ENCODE measurements around the gene MESD. TPM values are rescaled to one million over a fixed set of nuclear protein-coding genes. Genes with fewer than 3 reads are reported as not detected.

MESD gene
- total and polyA plus RNA-seq, 9 of the 15 experiments (the other 6 are each of a cell fraction or from before 2014, with no cell fraction given), result 11.3 to 39.7 (median 22.8) TPM

DNA sequence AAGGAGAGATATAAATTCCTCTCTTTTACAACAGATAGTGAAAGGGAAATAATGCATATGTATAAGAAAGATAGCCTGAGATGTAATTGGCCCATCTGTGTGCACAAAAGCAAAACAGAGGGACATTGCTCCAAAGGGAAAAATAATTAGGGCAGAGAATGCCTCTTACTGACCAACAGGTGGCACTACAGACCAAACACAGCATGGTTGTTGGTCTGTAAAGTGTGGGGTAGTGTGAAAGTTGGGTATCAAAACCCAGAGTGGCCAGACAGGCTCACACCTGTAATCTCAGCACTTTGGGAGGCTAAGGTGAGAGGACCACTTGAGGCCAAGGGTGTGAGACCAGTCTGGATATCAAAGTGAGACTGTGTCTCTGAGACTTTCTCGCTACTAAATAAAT lies 6.6 kb upstream of the MESD start:
- Histone ChIP-seq H3K4me2 (ENCODE audit: insufficient read depth, low read length) (no peak overlapping the region), H3K27me3 (ENCODE audit: control insufficient read depth in 2 of 2, insufficient read depth in 2 of 2, low read length in 2 of 2) (no peaks in the 10 kb centered on the region), H2AFZ (ENCODE audit: low read depth, low read length) (no peak overlapping the region), H3K9ac (ENCODE audit: insufficient read depth in 1 of 2, low read depth in 2 of 2, low read length in 2 of 2) (no peak overlapping the region), H4K20me1 (replicated peaks; ENCODE audit: control insufficient read depth, insufficient read depth, low read length) (no peaks in the 10 kb centered on the region), H3K9me3 (replicated peaks; ENCODE audit: control insufficient read depth, insufficient read depth, low read depth, low read length) (no peaks in the 10 kb centered on the region), H3K4me1 (replicated peaks in 1 of 2; ENCODE audit: control insufficient read depth in 2 of 2, insufficient read depth in 2 of 2, low read length in 2 of 2) (peaks cover 11 to 19% of the 10 kb centered on the region in 2 experiments), H3K9me1 (ENCODE audit: control insufficient read depth, insufficient read depth, low read length) (no peaks in the 10 kb centered on the region), H3K36me3 (ENCODE audit: control insufficient read depth, insufficient read depth, low read length) (no peaks in the 10 kb centered on the region), H3K4me3 (no peak overlapping the region), H3K79me2 (ENCODE audit: control insufficient read depth, insufficient read depth, low read length) (peaks cover 18% of the 10 kb centered on the region), H3K27ac (ENCODE audit: extremely low read depth, low read depth, low read length) (no peak overlapping the region)
- FAIRE-seq (no peak), ATAC-seq (no peak), DNase-seq (ENCODE audit: extremely low read depth in 1 of 4, low spot score in 3 of 4) (peak; percentile 27 to 67 (median 36))
- CTCF ChIA-PET (ENCODE audit: low intra/inter-chr PET ratio), result interaction anchor here (1.2 kb wide), 1 partner anchor 270 kb away, joined by 5 read pairs; no protein-coding TSS in a partner anchor
- in situ Hi-C loops (cut with MboI), result loop anchor here (5.0 kb wide), 1 partner anchor 106 kb away; no protein-coding TSS in a partner anchor
- POLR2A ChIA-PET, result no interaction called here
- WGBS (ENCODE audit: insufficient coverage, low coverage, missing lambda C conversion rate), result 100% methylated on average over 1 of the region's 1 CpG
- no TSS peak for BruUV-seq (replicated peaks)
- intact Hi-C loops (cut with micrococcal nuclease), result loop anchor here (1.0 to 5.0 kb wide), 2 partner anchors 156 to 270 kb away; no protein-coding TSS in a partner anchor
- TF ChIP-seq, protein P1, sequence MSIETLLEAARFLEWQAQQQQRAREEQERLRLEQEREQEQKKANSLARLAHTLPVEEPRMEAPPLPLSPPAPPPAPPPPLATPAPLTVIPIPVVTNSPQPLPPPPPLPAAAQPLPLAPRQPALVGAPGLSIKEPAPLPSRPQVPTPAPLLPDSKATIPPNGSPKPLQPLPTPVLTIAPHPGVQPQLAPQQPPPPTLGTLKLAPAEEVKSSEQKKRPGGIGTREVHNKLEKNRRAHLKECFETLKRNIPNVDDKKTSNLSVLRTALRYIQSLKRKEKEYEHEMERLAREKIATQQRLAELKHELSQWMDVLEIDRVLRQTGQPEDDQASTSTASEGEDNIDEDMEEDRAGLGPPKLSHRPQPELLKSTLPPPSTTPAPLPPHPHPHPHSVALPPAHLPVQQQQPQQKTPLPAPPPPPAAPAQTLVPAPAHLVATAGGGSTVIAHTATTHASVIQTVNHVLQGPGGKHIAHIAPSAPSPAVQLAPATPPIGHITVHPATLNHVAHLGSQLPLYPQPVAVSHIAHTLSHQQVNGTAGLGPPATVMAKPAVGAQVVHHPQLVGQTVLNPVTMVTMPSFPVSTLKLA (conservative IDR thresholded peaks at IDR 0.05), result peak in 1 of 2 experiments; percentile 28; a peak in 1 of 4 replicates
- TF ChIP-seq RBM22 (IDR thresholded peaks at IDR 0.05; ENCODE audit: low read depth, low read length, poor library complexity, severe bottlenecking), result no peak
- peak; percentile 40 to 84; a peak in 3 of 4 replicates for TF ChIP-seq RAD21 (CRISPR knock-in tag; conservative IDR thresholded peaks at IDR 0.05 in 1 of 2, IDR thresholded peaks at IDR 0.05 in 1 of 2)
- TF ChIP-seq, protein P2, sequence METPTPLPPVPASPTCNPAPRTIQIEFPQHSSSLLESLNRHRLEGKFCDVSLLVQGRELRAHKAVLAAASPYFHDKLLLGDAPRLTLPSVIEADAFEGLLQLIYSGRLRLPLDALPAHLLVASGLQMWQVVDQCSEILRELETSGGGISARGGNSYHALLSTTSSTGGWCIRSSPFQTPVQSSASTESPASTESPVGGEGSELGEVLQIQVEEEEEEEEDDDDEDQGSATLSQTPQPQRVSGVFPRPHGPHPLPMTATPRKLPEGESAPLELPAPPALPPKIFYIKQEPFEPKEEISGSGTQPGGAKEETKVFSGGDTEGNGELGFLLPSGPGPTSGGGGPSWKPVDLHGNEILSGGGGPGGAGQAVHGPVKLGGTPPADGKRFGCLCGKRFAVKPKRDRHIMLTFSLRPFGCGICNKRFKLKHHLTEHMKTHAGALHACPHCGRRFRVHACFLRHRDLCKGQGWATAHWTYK (CRISPR knock-in tag; IDR thresholded peaks at IDR 0.05), result no peak
- TF ChIP-seq ZBTB11 (CRISPR knock-in tag; IDR thresholded peaks at IDR 0.05), result no peak
- TF ChIP-seq CBX3 (IDR thresholded peaks at IDR 0.05; ENCODE audit: borderline replicate concordance in 1 of 2, low read length in 2 of 2), result peak in 1 of 2 experiments; percentile 97; a peak in 2 of 3 replicates
- 0 out of 2 replicates have a peak, but pooled peaks have one; percentile 30 for TF ChIP-seq DEAF1 (CRISPR knock-in tag; IDR thresholded peaks at IDR 0.05)
- TF ChIP-seq, protein P3, sequence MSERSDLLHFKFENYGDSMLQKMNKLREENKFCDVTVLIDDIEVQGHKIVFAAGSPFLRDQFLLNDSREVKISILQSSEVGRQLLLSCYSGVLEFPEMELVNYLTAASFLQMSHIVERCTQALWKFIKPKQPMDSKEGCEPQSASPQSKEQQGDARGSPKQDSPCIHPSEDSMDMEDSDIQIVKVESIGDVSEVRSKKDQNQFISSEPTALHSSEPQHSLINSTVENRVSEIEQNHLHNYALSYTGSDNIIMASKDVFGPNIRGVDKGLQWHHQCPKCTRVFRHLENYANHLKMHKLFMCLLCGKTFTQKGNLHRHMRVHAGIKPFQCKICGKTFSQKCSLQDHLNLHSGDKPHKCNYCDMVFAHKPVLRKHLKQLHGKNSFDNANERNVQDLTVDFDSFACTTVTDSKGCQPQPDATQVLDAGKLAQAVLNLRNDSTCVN (CRISPR knock-in tag; IDR thresholded peaks at IDR 0.05), result no peak
- no peak for TF ChIP-seq ZNF3 (CRISPR knock-in tag; IDR thresholded peaks at IDR 0.05)
